Activated CD4-positive, alpha-beta T cell treated with anti-CD3 and anti-CD28 coated beads for 24 hours (primary cell): ENCODE measurements around the gene TMEM151A.
"Not testable (repeated sequence)": the region's sequence is repeated elsewhere in the genome, so short reads cannot be mapped to it uniquely, and the experiment has no call there.

Experiments used
- DNase-seq, 2 donors: peaks; one replicate each; pipeline ENCODE4 v3.0.0-alpha.2; 2020; ENCODE audit warnings: low read depth in 2 of 2

TMEM151A gene

DNA sequence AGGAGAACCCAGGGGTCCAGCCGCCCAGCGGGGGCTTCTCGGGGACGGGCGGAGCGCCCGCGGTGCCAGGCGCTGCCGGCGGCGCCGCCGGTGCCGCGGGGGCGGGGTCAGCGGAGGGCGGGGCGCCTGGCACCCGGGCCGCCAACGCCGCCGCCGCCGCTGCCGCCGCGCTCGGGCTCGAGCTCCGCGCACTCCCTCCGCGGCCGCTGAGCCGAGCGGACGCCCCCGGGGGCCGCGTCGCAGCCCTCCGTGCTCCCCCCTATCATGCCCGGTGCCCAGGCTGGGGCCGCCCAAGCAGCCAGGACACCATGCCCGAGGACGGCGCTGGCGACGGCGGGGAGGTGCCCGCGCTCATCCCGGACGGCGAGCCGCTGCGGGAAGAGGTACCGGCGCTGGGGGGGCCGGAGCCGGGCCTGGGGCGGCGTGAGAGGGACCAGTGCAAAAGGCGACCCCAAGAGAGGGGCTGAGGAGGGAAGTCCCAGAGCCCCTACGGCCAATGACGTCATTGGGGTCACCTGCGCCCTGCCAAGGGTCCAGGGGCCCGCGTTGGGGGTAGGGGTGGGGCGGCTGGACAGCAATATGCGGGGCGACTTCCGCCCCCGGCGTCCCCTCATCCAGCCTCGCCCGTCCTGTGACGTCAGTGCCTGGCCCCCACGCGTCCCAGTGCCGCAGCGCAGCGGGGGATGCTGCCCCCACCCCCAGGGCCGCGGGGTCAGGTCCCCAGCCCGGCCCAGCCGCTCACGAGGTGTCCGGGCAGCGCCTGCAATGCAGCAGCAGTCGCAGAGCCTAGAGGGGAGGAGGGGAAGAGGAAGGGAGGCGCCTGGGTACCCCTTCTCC is at the start of gene TMEM151A:
TMEM151A (plus strand) TSS at position 189 of the 837 bp plus-strand sequence; CDS start at position 309, 120 bp downstream.
- no peak for DNase-seq

- no peak for DNase-seq
Observed at GRCh38 chr11:66242095-66242765, 49.5 kb upstream of the TMEM151A start.

GRCh38 chr11:66243782-66244535 is 47.7 kb upstream of the TMEM151A start:
- no peak for DNase-seq

DNA sequence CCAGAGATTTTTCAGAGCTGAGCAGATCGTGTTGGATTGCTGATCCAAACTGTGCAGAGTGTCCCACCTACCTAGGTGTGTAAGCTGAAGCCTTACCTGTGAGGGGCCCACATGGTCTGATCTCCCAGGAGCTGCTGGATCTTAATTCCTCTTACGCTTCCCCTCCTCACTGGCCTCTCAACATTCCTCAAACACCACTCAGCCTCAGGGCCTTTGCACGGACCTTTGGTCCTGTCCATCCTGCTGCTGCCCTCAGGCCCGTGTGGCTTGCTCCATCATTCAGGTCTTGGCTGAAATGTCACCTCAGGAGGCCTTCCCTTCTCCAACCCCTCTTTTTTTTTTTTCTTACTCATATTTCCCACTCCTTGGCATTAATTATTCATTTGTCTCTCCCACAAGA is 44.4 kb upstream of the TMEM151A start:
- DNase-seq: no peak

- no peak for DNase-seq
Observed at GRCh38 chr11:66247801-66248200, 43.9 kb upstream of the TMEM151A start.

DNA sequence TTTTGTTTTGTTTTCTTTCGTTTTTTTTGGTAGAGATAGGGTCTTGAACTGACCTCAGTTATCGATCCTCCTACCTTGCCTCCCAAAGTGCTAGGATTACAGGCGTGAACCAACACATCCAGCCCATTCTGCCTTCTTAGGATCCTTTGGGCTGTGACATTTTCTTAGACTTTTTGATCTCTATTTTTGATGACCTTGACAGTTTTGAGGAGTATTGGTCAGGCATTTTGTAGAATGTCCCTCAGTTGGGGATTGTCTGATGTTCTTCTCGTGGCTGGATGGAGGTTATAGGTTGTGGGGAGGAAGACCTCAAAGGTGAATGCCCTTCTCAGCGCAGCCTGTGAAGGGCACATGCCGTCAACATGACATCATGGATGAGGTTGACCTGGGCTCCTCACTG is 42.8 kb upstream of the TMEM151A start:
- no peak for DNase-seq

GRCh38 chr11:66251809-66252208 is 39.9 kb upstream of the TMEM151A start:
- no peak for DNase-seq

GRCh38 chr11:66253081-66253480 is 38.6 kb upstream of the TMEM151A start:
- not testable (repeated sequence) for DNase-seq

DNA sequence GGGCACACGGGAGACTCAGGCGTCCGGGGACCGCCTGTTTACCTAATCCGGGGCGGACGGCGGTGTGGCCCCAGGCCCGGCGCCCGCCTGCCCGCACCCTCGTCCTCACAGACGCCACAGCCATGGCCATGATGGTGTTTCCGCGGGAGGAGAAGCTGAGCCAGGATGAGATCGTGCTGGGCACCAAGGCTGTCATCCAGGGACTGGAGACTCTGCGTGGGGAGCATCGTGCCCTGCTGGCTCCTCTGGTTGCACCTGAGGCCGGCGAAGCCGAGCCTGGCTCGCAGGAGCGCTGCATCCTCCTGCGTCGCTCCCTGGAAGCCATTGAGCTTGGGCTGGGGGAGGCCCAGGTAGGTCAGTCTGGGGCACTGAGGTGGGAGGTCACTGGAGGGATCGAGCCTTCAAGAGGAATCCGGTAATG is 33.2 kb upstream of the TMEM151A start:
- DNase-seq: no peak

- DNase-seq: no peak
Observed at GRCh38 chr11:66259225-66259624, 32.5 kb upstream of the TMEM151A start.

DNA sequence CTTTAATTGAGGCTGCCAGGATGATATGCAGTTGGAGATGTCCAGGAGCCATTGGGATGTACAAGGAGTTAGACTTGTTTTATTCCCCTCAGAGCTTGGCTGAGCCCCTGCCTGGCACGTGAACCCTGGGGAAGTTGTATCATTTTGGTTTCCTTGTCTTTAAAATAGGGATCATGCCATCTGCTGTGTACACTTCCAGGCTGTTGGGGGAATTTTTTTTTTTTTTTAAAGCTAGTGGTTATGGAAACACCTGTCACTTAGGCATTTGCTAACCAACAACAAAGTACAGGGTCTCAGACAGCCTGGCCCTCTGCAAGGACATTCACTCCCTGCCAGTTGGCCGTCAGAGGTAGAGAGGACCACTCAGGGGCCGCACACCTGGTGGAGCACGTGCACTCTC is 31.7 kb upstream of the TMEM151A start:
- DNase-seq: no peak

DNA sequence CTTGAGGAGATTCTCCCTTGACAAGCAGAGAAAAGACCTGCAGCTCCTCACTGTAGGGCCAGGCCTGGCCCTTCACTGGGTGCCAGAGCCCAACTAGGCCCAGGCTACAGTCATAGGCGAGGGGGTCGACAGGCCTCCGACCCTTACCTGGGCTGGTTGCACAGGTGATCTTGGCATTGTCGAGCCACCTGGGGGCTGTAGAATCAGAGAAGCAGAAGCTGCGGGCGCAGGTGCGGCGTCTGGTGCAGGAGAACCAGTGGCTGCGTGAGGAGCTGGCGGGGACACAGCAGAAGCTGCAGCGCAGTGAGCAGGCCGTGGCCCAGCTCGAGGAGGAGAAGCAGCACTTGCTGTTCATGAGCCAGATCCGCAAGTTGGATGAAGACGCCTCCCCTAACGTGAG is 30.1 kb upstream of the TMEM151A start:
- no peak for DNase-seq

DNA sequence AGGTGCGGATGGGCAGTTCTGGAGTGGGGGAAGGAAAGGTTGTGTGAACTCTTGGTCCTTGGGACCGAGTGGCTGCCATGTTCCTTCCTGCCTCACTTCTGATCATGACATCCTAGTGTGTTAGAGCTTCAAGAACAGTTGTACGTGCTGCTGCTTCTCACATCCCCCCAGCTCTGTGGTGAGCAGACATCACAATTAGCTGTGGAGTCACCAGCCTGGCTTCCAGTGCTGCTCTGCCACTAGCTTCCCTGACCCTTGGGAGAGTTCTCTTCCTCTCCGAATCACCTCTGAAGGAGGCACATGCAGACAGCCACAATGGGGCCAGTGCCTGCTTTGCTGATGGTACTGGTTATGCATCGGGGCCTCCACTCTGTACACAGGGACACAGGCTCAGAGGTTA is 29.5 kb upstream of the TMEM151A start:
- no peak for DNase-seq

DNA sequence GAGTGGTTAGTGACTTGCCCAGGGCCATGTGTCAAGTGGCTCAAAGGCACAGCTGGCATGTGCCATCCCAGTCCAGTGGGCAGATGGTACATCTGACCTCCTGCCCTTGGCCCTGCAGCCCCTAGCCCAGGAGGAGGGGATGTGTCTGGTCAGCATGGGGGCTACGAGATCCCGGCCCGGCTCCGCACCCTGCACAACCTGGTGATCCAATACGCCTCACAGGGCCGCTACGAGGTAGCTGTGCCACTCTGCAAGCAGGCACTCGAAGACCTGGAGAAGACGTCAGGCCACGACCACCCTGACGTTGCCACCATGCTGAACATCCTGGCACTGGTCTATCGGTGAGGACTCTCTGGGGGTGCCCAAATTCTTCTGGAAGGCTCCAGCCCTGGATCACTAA is 29.0 kb upstream of the TMEM151A start:
- no peak for DNase-seq

- no peak for DNase-seq
Observed at GRCh38 chr11:66263231-66263630, 28.5 kb upstream of the TMEM151A start.

DNA sequence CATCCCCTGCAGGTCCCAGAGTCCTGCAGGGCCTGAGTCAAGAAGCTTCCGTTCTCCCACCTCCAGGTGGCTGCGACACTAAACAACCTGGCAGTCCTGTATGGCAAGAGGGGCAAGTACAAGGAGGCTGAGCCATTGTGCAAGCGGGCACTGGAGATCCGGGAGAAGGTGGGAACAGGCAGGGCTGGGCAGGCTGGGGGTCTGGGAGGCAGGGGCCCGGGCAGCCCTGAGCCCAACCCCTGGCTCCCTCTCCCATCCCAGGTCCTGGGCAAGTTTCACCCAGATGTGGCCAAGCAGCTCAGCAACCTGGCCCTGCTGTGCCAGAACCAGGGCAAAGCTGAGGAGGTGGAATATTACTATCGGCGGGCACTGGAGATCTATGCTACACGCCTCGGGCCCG is 27.9 kb upstream of the TMEM151A start:
- no peak for DNase-seq

DNA sequence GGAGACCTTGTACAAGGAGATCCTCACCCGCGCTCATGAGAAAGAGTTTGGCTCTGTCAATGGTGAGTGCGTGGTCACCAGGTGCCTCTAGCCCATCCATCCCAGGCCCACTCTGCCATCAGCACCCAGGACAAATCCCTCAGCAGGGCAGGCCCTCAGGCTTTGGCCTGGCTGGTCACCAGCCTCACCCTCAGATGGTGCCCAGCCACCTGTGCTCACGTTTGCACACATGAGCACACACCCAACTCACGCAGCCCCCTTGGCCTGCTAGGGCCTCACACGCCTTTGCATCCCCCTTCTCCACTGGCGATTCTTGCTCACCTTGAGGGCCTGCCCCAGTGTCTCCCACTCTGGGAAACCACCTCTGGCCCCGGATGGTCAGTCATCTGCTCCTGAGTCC is 27.3 kb upstream of the TMEM151A start:
- DNase-seq: no peak

- DNase-seq: peak in 1 of 2 donors; percentile 40
Observed at GRCh38 chr11:66264914-66265313, 26.8 kb upstream of the TMEM151A start.

DNA sequence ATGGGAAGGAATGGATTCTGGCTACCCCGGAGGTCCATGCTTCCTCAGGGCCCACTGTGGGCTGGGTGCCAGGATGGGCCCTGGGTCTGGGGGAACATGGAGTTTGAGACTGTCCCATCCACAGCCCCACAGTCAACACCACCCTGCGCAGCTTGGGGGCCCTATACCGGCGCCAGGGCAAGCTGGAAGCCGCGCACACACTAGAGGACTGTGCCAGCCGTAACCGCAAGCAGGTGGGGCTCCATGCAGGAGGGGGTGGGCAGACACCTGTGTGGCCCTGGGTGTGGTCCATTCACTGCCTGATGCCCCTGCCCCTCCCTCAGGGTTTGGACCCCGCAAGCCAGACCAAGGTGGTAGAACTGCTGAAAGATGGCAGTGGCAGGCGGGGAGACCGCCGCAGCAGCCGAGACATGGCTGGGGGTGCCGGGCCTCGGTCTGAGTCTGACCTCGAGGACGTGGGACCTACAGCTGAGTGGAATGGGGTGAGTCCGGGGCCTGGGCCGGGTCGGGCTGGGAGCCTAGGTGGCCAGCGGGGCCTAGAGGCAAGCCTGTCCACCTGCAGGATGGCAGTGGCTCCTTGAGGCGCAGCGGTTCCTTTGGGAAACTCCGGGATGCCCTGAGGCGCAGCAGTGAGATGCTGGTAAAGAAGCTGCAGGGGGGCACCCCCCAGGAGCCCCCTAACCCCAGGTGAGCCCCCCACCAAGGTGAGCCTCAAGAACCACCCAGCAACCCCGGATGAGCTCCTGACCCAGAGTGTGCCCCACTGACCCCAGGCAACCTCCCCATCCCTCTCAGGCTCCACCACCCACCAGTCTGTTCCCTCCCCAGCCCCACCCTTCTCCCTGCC is 25.9 kb upstream of the TMEM151A start:
- DNase-seq: no peak

DNA sequence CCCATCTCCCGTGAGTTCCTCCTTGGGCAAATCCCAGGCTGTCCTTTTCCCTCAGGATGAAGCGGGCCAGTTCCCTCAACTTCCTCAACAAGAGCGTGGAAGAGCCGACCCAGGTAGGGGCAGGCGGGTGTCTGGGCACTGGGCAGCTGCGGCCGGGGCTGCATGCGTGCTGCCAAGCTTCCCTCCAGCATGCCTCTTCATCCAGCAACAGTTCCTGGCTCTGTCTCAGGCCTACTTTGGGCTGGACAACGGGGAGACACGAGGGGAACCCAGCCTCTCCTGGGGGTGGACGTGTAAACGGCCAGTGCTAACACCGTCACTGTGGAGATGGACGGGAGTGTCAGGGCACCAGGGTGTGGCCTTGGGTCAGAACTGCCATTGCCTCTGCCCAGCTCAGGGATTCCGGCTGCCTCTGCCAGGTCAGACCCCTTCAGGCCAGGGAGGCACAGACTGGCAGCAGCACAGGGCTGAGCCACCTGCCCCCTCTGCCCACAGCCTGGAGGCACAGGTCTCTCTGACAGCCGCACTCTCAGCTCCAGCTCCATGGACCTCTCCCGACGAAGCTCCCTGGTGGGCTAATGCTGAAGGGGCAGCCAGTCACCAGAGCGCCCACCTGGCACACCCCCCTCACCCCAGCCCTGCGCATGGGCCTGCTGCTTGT is 25.2 kb upstream of the TMEM151A start:
- no peak for DNase-seq

- DNase-seq: no peak
Observed at GRCh38 chr11:66267039-66267378, 24.7 kb upstream of the TMEM151A start.
